ENCODE results near the gene COL5A1. TPM values are rescaled to one million over a fixed set of nuclear protein-coding genes. Genes with fewer than 3 reads are reported as not detected.

Gene COL5A1
- total RNA-seq, 5 donors from 2014 or later (not counting 1 experiment from before 2014, with no cell fraction given), result 0.18 to 2.3 (median 1.7) TPM

DNA sequence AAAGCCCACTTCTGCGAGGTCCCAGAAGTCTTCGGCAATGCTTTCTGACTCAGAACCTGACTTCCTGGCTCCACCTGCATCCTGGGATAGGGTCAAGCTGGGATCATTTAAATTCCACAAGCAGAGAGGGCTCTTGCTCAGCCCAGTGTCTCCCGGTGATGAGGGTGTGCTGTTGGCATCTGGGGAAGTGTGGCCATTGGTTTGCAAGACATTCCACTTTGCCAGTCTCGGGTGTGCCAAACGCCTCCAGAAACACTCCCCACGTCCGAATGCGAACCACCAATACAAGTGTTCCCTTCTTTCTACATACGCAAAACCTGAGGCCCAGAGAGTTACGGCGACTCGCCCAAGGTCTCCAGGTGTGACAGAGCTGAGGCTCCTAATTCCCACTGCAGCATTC is 195.9 kb downstream of the COL5A1 start:
- 89% methylated on average over 10 of the region's 12 CpGs for WGBS (ENCODE audit: insufficient coverage)
- H3K27ac ChIP-seq (ENCODE audit: low read length), result no peak overlapping the region

DNA sequence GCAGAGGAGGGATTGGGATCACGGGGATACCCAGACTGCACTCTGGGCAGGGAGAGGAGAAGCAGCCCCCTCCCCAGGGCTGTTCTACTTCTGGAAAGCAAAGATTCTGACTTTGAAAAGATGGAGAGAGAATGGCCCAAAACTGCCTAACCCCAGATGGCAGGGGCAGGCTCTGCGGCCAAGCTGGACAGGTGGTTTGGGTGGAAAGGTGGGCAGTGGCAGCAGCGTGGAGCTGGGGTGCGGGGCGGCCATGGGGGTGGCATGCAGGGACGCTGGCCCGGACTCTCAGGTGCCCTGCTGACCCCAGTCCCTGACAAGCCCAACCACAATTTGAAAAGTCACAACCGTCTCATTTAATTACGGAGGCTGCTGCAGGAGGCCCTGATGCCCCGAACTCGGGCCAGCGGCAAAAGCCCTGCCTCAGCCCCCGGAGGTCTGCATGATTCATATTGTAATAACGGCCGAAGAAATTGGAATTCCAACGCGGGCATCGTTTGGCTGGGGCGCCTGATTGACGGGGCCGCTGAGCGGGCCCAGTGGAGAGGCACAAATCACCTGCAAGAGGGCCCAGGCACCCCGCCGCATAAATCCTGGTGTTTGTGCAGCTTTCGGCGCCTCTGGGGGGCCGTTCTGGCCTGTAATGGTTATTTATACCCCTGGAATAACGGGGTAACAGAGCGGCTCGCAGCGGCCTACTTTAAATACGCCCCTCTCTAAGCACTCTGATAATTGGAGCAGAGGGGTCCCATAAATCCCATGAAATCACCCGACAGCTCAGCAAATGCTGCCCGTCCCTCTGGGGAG is 197.2 kb downstream of the COL5A1 start:
- no peaks in the 10 kb centered on the region for H3K27me3 Mint-ChIP-seq
- Histone ChIP-seq H3K4me3 (ENCODE audit: control insufficient read depth in 1 of 2, extremely low read depth in 1 of 2, low read length in 1 of 2) (no peak overlapping the region), H3K4me1 (ENCODE audit: control insufficient read depth in 1 of 2, extremely low read depth in 1 of 2, insufficient read depth in 2 of 2, low read length in 2 of 2) (no peaks in the 10 kb centered on the region), H3K36me3 (ENCODE audit: control insufficient read depth in 2 of 2, extremely low read depth in 1 of 2, insufficient read depth in 1 of 2, low read length in 1 of 2) (no peaks in the 10 kb centered on the region), H3K27me3 (replicated peaks in 1 of 2; ENCODE audit: control insufficient read depth in 2 of 2, extremely low read depth in 1 of 2, insufficient read depth in 2 of 2, low read length in 1 of 2) (peaks cover 0 to 4% of the 10 kb centered on the region in 2 experiments), H3K9me3 (no peaks in the 10 kb centered on the region), H3K27ac (ENCODE audit: low read length) (no peak overlapping the region)
- no peaks in the 10 kb centered on the region for H3K36me3 Mint-ChIP-seq
- DNase-seq (no peak), ATAC-seq (replicated peaks in 1 of 4) (no peak)
- H3K4me3 Mint-ChIP-seq, result no peak overlapping the region
- 86% methylated on average over 24 of the region's 34 CpGs for WGBS (ENCODE audit: insufficient coverage)
- ChIA-PET POLR2A (no interaction called here), CTCF (no interaction called here)
- no peak overlapping the region for H3K27ac Mint-ChIP-seq
- H3K4me1 Mint-ChIP-seq, result no peaks in the 10 kb centered on the region
- no peaks in the 10 kb centered on the region for H3K9me3 Mint-ChIP-seq

More for the DNA sequence above, 195.9 kb downstream of the COL5A1 start:
- Mint-ChIP-seq H3K4me3 (no peak overlapping the region), H3K27ac (no peak overlapping the region), H3K4me1 (no peaks in the 10 kb centered on the region), H3K9me3 (no peaks in the 10 kb centered on the region), H3K36me3 (no peaks in the 10 kb centered on the region), H3K27me3 (no peaks in the 10 kb centered on the region)
- Histone ChIP-seq H3K9me3 (no peaks in the 10 kb centered on the region), H3K4me1 (ENCODE audit: control insufficient read depth in 1 of 2, extremely low read depth in 1 of 2, insufficient read depth in 2 of 2, low read length in 2 of 2) (no peaks in the 10 kb centered on the region), H3K27me3 (replicated peaks in 1 of 2; ENCODE audit: control insufficient read depth in 2 of 2, extremely low read depth in 1 of 2, insufficient read depth in 2 of 2, low read length in 1 of 2) (peaks cover 0 to 4% of the 10 kb centered on the region in 2 experiments), H3K36me3 (ENCODE audit: control insufficient read depth in 2 of 2, extremely low read depth in 1 of 2, insufficient read depth in 1 of 2, low read length in 1 of 2) (no peaks in the 10 kb centered on the region), H3K4me3 (ENCODE audit: control insufficient read depth in 1 of 2, extremely low read depth in 1 of 2, low read length in 1 of 2) (no peak overlapping the region)
- ChIA-PET CTCF (no interaction called here), POLR2A (no interaction called here)
- DNase-seq (no peak), ATAC-seq (replicated peaks in 1 of 4) (no peak)

DNA sequence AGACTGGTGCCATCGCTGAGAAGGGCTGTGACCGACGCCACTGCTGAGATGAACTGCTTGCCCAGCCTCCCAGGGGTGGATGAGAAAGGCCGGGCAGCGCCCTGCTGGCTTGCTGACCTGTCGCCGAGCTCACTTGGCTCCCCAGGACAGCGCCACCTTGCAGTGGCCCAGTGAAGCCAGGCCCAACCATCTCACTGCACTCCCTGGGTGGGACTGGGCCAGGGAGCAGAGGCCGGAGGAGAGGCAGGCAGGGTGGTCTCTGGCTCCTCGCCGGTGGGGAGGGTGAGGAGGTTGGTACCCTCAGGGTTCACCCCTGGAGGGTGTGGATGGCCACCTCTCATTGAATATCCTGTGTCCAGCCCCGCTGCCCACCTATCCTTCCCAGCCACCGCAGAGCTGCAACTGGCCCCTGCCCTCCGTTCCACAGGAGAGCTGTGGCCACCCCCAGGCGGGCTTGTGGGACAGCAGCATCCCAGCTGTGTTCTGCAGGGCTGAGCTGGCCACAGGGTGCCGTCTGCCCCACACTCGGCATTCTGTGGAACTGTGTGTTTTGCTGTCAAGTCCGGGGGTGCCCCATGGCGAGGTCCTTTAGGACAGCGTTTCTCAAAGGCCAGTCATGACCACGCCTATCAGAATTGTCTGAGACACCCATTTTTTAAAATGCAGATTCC is 198.0 kb downstream of the COL5A1 start:
- no peaks in the 10 kb centered on the region for H3K4me1 ChIP-seq (ENCODE audit: control insufficient read depth in 1 of 2, extremely low read depth in 1 of 2, insufficient read depth in 2 of 2, low read length in 2 of 2)
- DNase-seq (no peak), ATAC-seq (replicated peaks in 1 of 4) (no peak)
- no peaks in the 10 kb centered on the region for H3K9me3 ChIP-seq
- Mint-ChIP-seq H3K4me1 (no peaks in the 10 kb centered on the region), H3K27me3 (no peaks in the 10 kb centered on the region), H3K36me3 (no peaks in the 10 kb centered on the region), H3K27ac (no peak overlapping the region), H3K4me3 (no peak overlapping the region), H3K9me3 (no peaks in the 10 kb centered on the region)
- CTCF ChIA-PET, result no interaction called here
- POLR2A ChIA-PET, result no interaction called here
- H3K27me3 ChIP-seq (replicated peaks in 1 of 2; ENCODE audit: control insufficient read depth in 2 of 2, extremely low read depth in 1 of 2, insufficient read depth in 2 of 2, low read length in 1 of 2), result peaks cover 0 to 4% of the 10 kb centered on the region in 2 experiments
- H3K36me3 ChIP-seq (ENCODE audit: control insufficient read depth in 2 of 2, extremely low read depth in 1 of 2, insufficient read depth in 1 of 2, low read length in 1 of 2), result no peaks in the 10 kb centered on the region
- no peak overlapping the region for H3K27ac ChIP-seq (ENCODE audit: low read length)
- WGBS (ENCODE audit: insufficient coverage), result 93% methylated on average over 17 of the region's 21 CpGs
- H3K4me3 ChIP-seq (ENCODE audit: control insufficient read depth in 1 of 2, extremely low read depth in 1 of 2, low read length in 1 of 2), result no peak overlapping the region

DNA sequence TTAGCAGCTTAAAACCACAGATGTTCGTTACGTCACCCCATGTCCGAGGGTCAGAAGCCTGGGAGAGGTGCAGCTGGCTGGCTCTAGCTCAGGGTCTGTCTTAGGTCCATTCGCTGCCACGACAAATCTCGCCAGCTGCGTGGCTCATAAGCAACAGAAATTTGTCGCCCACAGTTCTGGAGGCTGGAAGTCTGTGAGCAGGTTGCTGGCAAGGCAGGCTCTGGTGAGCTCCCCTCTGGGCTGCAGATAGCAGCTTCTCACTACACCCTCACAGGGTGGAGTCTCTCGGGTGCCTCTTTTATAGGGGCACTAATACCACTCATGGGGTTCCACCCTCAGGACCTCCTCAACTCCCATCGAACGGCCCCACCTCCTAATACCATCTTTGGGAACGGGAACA is 198.9 kb downstream of the COL5A1 start:
- H3K27ac ChIP-seq (ENCODE audit: low read length), result no peak overlapping the region
- H3K27me3 Mint-ChIP-seq, result no peaks in the 10 kb centered on the region
- no peaks in the 10 kb centered on the region for H3K9me3 Mint-ChIP-seq
- CTCF ChIA-PET, result no interaction called here
- 94% methylated on average over 8 of the region's 12 CpGs for WGBS (ENCODE audit: insufficient coverage)
- no peaks in the 10 kb centered on the region for H3K36me3 ChIP-seq (ENCODE audit: control insufficient read depth in 2 of 2, extremely low read depth in 1 of 2, insufficient read depth in 1 of 2, low read length in 1 of 2)
- peaks cover 0 to 4% of the 10 kb centered on the region in 2 experiments for H3K27me3 ChIP-seq (replicated peaks in 1 of 2; ENCODE audit: control insufficient read depth in 2 of 2, extremely low read depth in 1 of 2, insufficient read depth in 2 of 2, low read length in 1 of 2)
- no peak overlapping the region for H3K4me3 ChIP-seq (ENCODE audit: control insufficient read depth in 1 of 2, extremely low read depth in 1 of 2, low read length in 1 of 2)
- no peaks in the 10 kb centered on the region for H3K4me1 ChIP-seq (ENCODE audit: control insufficient read depth in 1 of 2, extremely low read depth in 1 of 2, insufficient read depth in 2 of 2, low read length in 2 of 2)
- H3K36me3 Mint-ChIP-seq, result no peaks in the 10 kb centered on the region
- no peaks in the 10 kb centered on the region for H3K9me3 ChIP-seq
- POLR2A ChIA-PET, result no interaction called here
- ATAC-seq (replicated peaks in 1 of 4) (no peak), DNase-seq (no peak)
- no peaks in the 10 kb centered on the region for H3K4me1 Mint-ChIP-seq
- no peak overlapping the region for H3K27ac Mint-ChIP-seq
- H3K4me3 Mint-ChIP-seq, result no peak overlapping the region

GRCh38 chr9:134841180-134841904 is 199.7 kb downstream of the COL5A1 start:
- Mint-ChIP-seq H3K36me3 (no peaks in the 10 kb centered on the region), H3K27ac (no peak overlapping the region), H3K4me3 (no peak overlapping the region), H3K27me3 (no peaks in the 10 kb centered on the region), H3K4me1 (no peaks in the 10 kb centered on the region), H3K9me3 (no peaks in the 10 kb centered on the region)
- no peaks in the 10 kb centered on the region for H3K9me3 ChIP-seq
- no peaks in the 10 kb centered on the region for H3K36me3 ChIP-seq (ENCODE audit: control insufficient read depth in 2 of 2, extremely low read depth in 1 of 2, insufficient read depth in 1 of 2, low read length in 1 of 2)
- ChIA-PET CTCF (no interaction called here), POLR2A (no interaction called here)
- WGBS (ENCODE audit: insufficient coverage), result 87% methylated on average over 10 of the region's 15 CpGs
- H3K4me3 ChIP-seq (ENCODE audit: control insufficient read depth in 1 of 2, extremely low read depth in 1 of 2, low read length in 1 of 2), result no peak overlapping the region
- no peaks in the 10 kb centered on the region for H3K4me1 ChIP-seq (ENCODE audit: control insufficient read depth in 1 of 2, extremely low read depth in 1 of 2, insufficient read depth in 2 of 2, low read length in 2 of 2)
- H3K27me3 ChIP-seq (replicated peaks in 1 of 2; ENCODE audit: control insufficient read depth in 2 of 2, extremely low read depth in 1 of 2, insufficient read depth in 2 of 2, low read length in 1 of 2), result peaks cover 0 to 4% of the 10 kb centered on the region in 2 experiments
- no peak for ATAC-seq (replicated peaks in 1 of 4)
- no peak for DNase-seq
- H3K27ac ChIP-seq (ENCODE audit: low read length), result no peak overlapping the region

GRCh38 chr9:134842321-134842720 is 200.7 kb downstream of the COL5A1 start:
- Mint-ChIP-seq H3K36me3 (no peaks in the 10 kb centered on the region), H3K27ac (no peak overlapping the region)
- POLR2A ChIA-PET, result no interaction called here

More at GRCh38 chr9:134842321-134842720, 200.7 kb downstream of the COL5A1 start:
- Histone ChIP-seq H3K36me3 (ENCODE audit: control insufficient read depth in 2 of 2, extremely low read depth in 1 of 2, insufficient read depth in 1 of 2, low read length in 1 of 2) (no peaks in the 10 kb centered on the region), H3K4me1 (ENCODE audit: control insufficient read depth in 1 of 2, extremely low read depth in 1 of 2, insufficient read depth in 2 of 2, low read length in 2 of 2) (no peaks in the 10 kb centered on the region), H3K4me3 (ENCODE audit: control insufficient read depth in 1 of 2, extremely low read depth in 1 of 2, low read length in 1 of 2) (no peak overlapping the region), H3K27ac (ENCODE audit: low read length) (no peak overlapping the region), H3K9me3 (no peaks in the 10 kb centered on the region), H3K27me3 (replicated peaks in 1 of 2; ENCODE audit: control insufficient read depth in 2 of 2, extremely low read depth in 1 of 2, insufficient read depth in 2 of 2, low read length in 1 of 2) (peaks cover 0 to 7% of the 10 kb centered on the region in 2 experiments)
- no peaks in the 10 kb centered on the region for H3K27me3 Mint-ChIP-seq
- DNase-seq (no peak), ATAC-seq (replicated peaks in 1 of 4) (no peak)
- no peaks in the 10 kb centered on the region for H3K9me3 Mint-ChIP-seq
- CTCF ChIA-PET, result no interaction called here
- no peaks in the 10 kb centered on the region for H3K4me1 Mint-ChIP-seq
- WGBS (ENCODE audit: insufficient coverage), result 97% methylated on average over 6 of the region's 22 CpGs
- H3K4me3 Mint-ChIP-seq, result no peak overlapping the region

Data from T-cell (primary cell).